HepG2 (cell line): ENCODE results near the gene CYSRT1. TPM values are rescaled to one million over a fixed set of nuclear protein-coding genes. Genes with fewer than 3 reads are reported as not detected.

ENCODE experiments used
- ATF3 ChIP-seq: sonication (generic); formaldehyde crosslinking; IDR thresholded peaks from 2 replicates; pipeline ENCODE4 v1.4.0; 2020; ENCODE audit warnings: missing genetic modification reagents
- BHLHE40 ChIP-seq: IDR thresholded peaks from 2 replicates; pipeline ENCODE4 v1.6.1; 2011; ENCODE audit warnings: low read length, improper control_type of control experiment
- CENPBD1 ChIP-seq: sonication (generic); formaldehyde crosslinking; IDR thresholded peaks from 2 replicates; pipeline ENCODE4 v1.8.0; 2022; ENCODE audit warnings: missing genetic modification reagents, low read depth, mild to moderate bottlenecking, borderline replicate concordance
- E2F1 ChIP-seq: sonication (generic); formaldehyde crosslinking; IDR thresholded peaks from 2 replicates; pipeline ENCODE4 v1.5.0; 2020; ENCODE audit warnings: missing genetic modification reagents
- HMG20A ChIP-seq: IDR thresholded peaks from 2 replicates; pipeline ENCODE4 v1.6.1; 2016; ENCODE audit warnings: borderline replicate concordance
- HMGA1 ChIP-seq: sonication (generic); formaldehyde crosslinking; conservative IDR thresholded peaks from 2 replicates; pipeline ENCODE4 v1.4.0; 2020; ENCODE audit warnings: missing genetic modification reagents
- NR3C1 ChIP-seq: sonication (generic); formaldehyde crosslinking; IDR thresholded peaks from 2 replicates; pipeline ENCODE4 v1.4.0; 2020; ENCODE audit warnings: missing genetic modification reagents
- ZNF580 ChIP-seq: IDR thresholded peaks from 2 replicates; pipeline ENCODE4 v1.6.1; 2016; ENCODE audit warnings: low read depth, borderline replicate concordance
- polyA plus RNA-seq, 8 experiments: library from polyadenylated mRNA; depleted of rRNA in 3 of 8; stranded (reverse) in 7 of 8; unstranded in 1 of 8; fragments of >200 nt; fragmentation: Illumina TruSeq in 4 of 8; extraction: Trizol in 4 of 8; gene quantifications; 2 replicates each; pipeline versions ENCODE4 v1.2.1 to v1.2.3, GENCODE V29; 2011 to 2016; ENCODE audit warnings: low read depth in 4 of 8, missing spikeins in 1 of 8, mixed read lengths in 1 of 8; ENCODE audit not compliant: insufficient read depth in 1 of 8
- total RNA-seq, 5 experiments: library from RNA; depleted of rRNA; stranded (reverse); fragments of >200 nt; fragmentation: Illumina TruSeq; extraction: Trizol; gene quantifications; 2 replicates each; pipeline ENCODE4 v1.2.3, GENCODE V29; 2016; ENCODE audit warnings: low read depth in 1 of 5

The CYSRT1 gene
- total and polyA plus RNA-seq, 2 of the 13 experiments (the other 11 are each of a cell fraction or from before 2014, with no cell fraction given): 1.5 to 2.1 TPM

- TF ChIP-seq E2F1 (CRISPR knock-in tag): no peak
- TF ChIP-seq HMGA1 (CRISPR knock-in tag): no peak
- no peak for TF ChIP-seq HMG20A (CRISPR knock-in tag)
- no peak for TF ChIP-seq NR3C1
- TF ChIP-seq ATF3: no peak
- 0 out of 2 replicates have a peak, but pooled peaks have one; percentile 1 for TF ChIP-seq ZNF580 (CRISPR knock-in tag)
- TF ChIP-seq CENPBD1 (CRISPR knock-in tag): no peak
- TF ChIP-seq BHLHE40: no peak
Observed at GRCh38 chr9:137199411-137200121, 25.4 kb upstream of the CYSRT1 start (continued).
